Measurements from ENCODE around the gene MTX3. TPM values are rescaled to one million over a fixed set of nuclear protein-coding genes. Genes with fewer than 3 reads are reported as not detected.

The MTX3 gene
- total and polyA plus RNA-seq, 2 experiments from 2014 or later: 7.0 to 18.4 TPM

DNA sequence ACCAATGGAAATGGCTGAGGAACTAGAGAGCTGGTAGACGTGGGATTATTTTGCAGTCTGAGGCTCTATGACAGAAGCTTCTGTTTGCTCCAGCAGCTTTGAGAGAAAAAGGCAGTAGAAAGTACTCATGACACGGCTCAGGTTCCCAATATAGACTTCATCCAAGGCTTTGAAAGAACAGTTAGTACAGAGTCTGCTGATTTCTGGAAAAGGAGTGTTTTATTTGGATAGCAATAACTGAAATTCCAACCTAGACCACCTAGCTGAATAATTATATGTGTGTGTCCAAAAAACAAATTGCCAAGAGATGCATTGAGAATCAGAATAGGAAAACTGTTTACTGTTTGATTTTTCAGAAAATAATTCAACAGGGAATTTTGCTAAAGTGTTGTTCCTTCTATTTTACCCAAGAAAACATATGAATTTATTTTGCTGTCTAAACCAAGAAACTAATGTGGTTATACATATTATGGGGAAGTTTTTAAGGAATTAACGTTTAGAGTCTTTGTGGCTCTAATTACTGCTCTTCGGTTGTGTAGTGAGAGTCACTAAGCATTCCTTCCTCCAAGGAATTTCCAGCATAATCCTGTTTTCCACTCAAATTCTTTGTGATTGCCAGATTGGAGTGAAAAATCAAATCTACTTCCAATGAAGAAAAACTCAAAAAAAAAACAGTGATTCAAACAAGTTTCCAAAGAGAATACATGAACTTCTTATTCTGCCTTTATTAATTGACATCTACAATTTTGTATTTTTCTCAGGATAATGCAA is 18.1 kb upstream of the MTX3 start:
- no peaks in the 10 kb centered on the region for H3K9me2 ChIP-seq (ENCODE audit: insufficient read depth)
- no peak overlapping the region for H3K9ac ChIP-seq
- H2AFZ ChIP-seq: no peak overlapping the region; the same call in 1 of the 2 replicates
- no peaks in the 10 kb centered on the region for H3K79me2 ChIP-seq (ENCODE audit: insufficient read depth)
- H3K27me3 ChIP-seq (replicated peaks; ENCODE audit: insufficient read depth): no peaks in the 10 kb centered on the region
- no peaks in the 10 kb centered on the region for H3K36me3 ChIP-seq (ENCODE audit: low read depth)
- 22 to 26% methylated on average over 4 of the region's 4 CpGs for WGBS, 2 experiments (ENCODE audit: low coverage in 1 of 2, low lambda C conversion rate in 2 of 2, missing lambda C conversion rate in 2 of 2)
- no peak for DNase-seq
- H3F3A ChIP-seq (ENCODE audit: insufficient read depth): no peaks in the 10 kb centered on the region
- H3K4me1 ChIP-seq (ENCODE audit: insufficient read depth): no peaks in the 10 kb centered on the region
- in situ Hi-C loops (cut with MboI): no loop called here
- H4K20me1 ChIP-seq (ENCODE audit: insufficient read depth): no peaks in the 10 kb centered on the region
- H3K9me3 ChIP-seq (ENCODE audit: low read depth): no peaks in the 10 kb centered on the region
- no peak overlapping the region for H3K4me3 ChIP-seq
- H3K27ac ChIP-seq: no peak overlapping the region
- no peak overlapping the region for H3K4me2 ChIP-seq (ENCODE audit: unreplicated experiment)
- TF ChIP-seq EZH2 (IDR thresholded peaks at IDR 0.05; ENCODE audit: insufficient read depth, poor library complexity, severe bottlenecking): no peak

- H3K27ac ChIP-seq: no peak overlapping the region
- H3K36me3 ChIP-seq (ENCODE audit: low read depth): no peaks in the 10 kb centered on the region
- H3K9me2 ChIP-seq (ENCODE audit: insufficient read depth): no peaks in the 10 kb centered on the region
- H3F3A ChIP-seq (ENCODE audit: insufficient read depth): no peaks in the 10 kb centered on the region
- H2AFZ ChIP-seq: no peak overlapping the region
- no peaks in the 10 kb centered on the region for H3K79me2 ChIP-seq (ENCODE audit: insufficient read depth)
- no peak for DNase-seq
- H4K20me1 ChIP-seq (ENCODE audit: insufficient read depth): no peaks in the 10 kb centered on the region
- 85 to 100% methylated on average over 1 of the region's 1 CpG for WGBS, 2 experiments (ENCODE audit: low coverage in 1 of 2, low lambda C conversion rate in 2 of 2, missing lambda C conversion rate in 2 of 2)
- no peak for TF ChIP-seq EZH2phosphoT487 (IDR thresholded peaks at IDR 0.05; ENCODE audit: insufficient read depth, low read depth)
- no peak for TF ChIP-seq EZH2 (IDR thresholded peaks at IDR 0.05; ENCODE audit: insufficient read depth, poor library complexity, severe bottlenecking)
- H3K9me3 ChIP-seq (ENCODE audit: low read depth): no peaks in the 10 kb centered on the region
- in situ Hi-C loops (cut with MboI): no loop called here
- no peak overlapping the region for H3K9ac ChIP-seq
- H3K4me1 ChIP-seq (ENCODE audit: insufficient read depth): no peaks in the 10 kb centered on the region
- no peak overlapping the region for H3K4me3 ChIP-seq
- H3K4me2 ChIP-seq (ENCODE audit: unreplicated experiment): no peak overlapping the region
- H3K27me3 ChIP-seq (replicated peaks; ENCODE audit: insufficient read depth): no peaks in the 10 kb centered on the region
Measured at GRCh38 chr5:80002677-80003076, 11.6 kb upstream of the MTX3 start.

- no peaks in the 10 kb centered on the region for H3K4me1 ChIP-seq (ENCODE audit: insufficient read depth)
- no peaks in the 10 kb centered on the region for H3K27me3 ChIP-seq (replicated peaks; ENCODE audit: insufficient read depth)
- H3K36me3 ChIP-seq (ENCODE audit: low read depth): no peaks in the 10 kb centered on the region
- no peak overlapping the region for H2AFZ ChIP-seq
- TF ChIP-seq EZH2 (IDR thresholded peaks at IDR 0.05; ENCODE audit: insufficient read depth, poor library complexity, severe bottlenecking) (no peak), EZH2phosphoT487 (IDR thresholded peaks at IDR 0.05; ENCODE audit: insufficient read depth, low read depth) (no peak)
- no peak overlapping the region for H3K4me2 ChIP-seq (ENCODE audit: unreplicated experiment)
- H3K9me2 ChIP-seq (ENCODE audit: insufficient read depth): no peaks in the 10 kb centered on the region
- 95% methylated on average over 1 of the region's 1 CpG for WGBS, 2 experiments (ENCODE audit: low coverage in 1 of 2, low lambda C conversion rate in 2 of 2, missing lambda C conversion rate in 2 of 2)
- no peaks in the 10 kb centered on the region for H4K20me1 ChIP-seq (ENCODE audit: insufficient read depth)
- DNase-seq: no peak
- H3K27ac ChIP-seq: no peak overlapping the region
- H3K4me3 ChIP-seq: no peak overlapping the region
- H3F3A ChIP-seq (ENCODE audit: insufficient read depth): no peaks in the 10 kb centered on the region
- no peak overlapping the region for H3K9ac ChIP-seq
- in situ Hi-C loops (cut with MboI): no loop called here
- H3K9me3 ChIP-seq (ENCODE audit: low read depth): no peaks in the 10 kb centered on the region
- H3K79me2 ChIP-seq (ENCODE audit: insufficient read depth): no peaks in the 10 kb centered on the region
Measured at GRCh38 chr5:79999722-80000121, 8.7 kb upstream of the MTX3 start.

- no peaks in the 10 kb centered on the region for H3K9me3 ChIP-seq (ENCODE audit: low read depth)
- peak overlapping the region; percentile 99 for H3K4me2 ChIP-seq (ENCODE audit: unreplicated experiment)
- peaks cover 18% of the 10 kb centered on the region for H3K79me2 ChIP-seq (ENCODE audit: insufficient read depth)
- TF ChIP-seq EZH2 (IDR thresholded peaks at IDR 0.05; ENCODE audit: insufficient read depth, poor library complexity, severe bottlenecking): no peak
- TF ChIP-seq EZH2phosphoT487 (IDR thresholded peaks at IDR 0.05; ENCODE audit: insufficient read depth, low read depth): no peak
- in situ Hi-C loops (cut with MboI): no loop called here
- H2AFZ ChIP-seq: peak overlapping the region; percentile 69
- H3F3A ChIP-seq (ENCODE audit: insufficient read depth): peaks cover 25% of the 10 kb centered on the region
- H4K20me1 ChIP-seq (ENCODE audit: insufficient read depth): no peaks in the 10 kb centered on the region
- peak; percentile 72 for DNase-seq
- no peaks in the 10 kb centered on the region for H3K27me3 ChIP-seq (replicated peaks; ENCODE audit: insufficient read depth)
- peaks cover 41% of the 10 kb centered on the region for H3K4me1 ChIP-seq (ENCODE audit: insufficient read depth)
- H3K9ac ChIP-seq: peak overlapping the region; percentile 50
- peak overlapping the region; percentile 94; the same call in 1 of the 2 replicates for H3K4me3 ChIP-seq
- no peaks in the 10 kb centered on the region for H3K9me2 ChIP-seq (ENCODE audit: insufficient read depth)
- 13 to 16% methylated on average over 2 of the region's 2 CpGs for WGBS, 2 experiments (ENCODE audit: low coverage in 1 of 2, low lambda C conversion rate in 2 of 2, missing lambda C conversion rate in 2 of 2)
- peaks cover 7% of the 10 kb centered on the region; the same call in 1 of the 2 replicates for H3K36me3 ChIP-seq (ENCODE audit: low read depth)
- H3K27ac ChIP-seq: peak overlapping the region; percentile 88
Measured at GRCh38 chr5:79992891-79993657, 2.0 kb upstream of the MTX3 start.

All from GM23248 (cell line).